HG02938 (cell line): Measurements from ENCODE around the gene RNF212.
"Not testable (repeated sequence)": the region's sequence is repeated elsewhere in the genome, so short reads cannot be mapped to it uniquely, and the experiment has no call there.

ENCODE experiments used
- ATAC-seq: cut with Tn5 transposase; IDR thresholded peaks from one replicate; pipeline ENCODE4 v1.9.1; 2021; ENCODE audit warnings: mild to moderate bottlenecking, moderate library complexity; ENCODE audit not compliant: unreplicated experiment

The RNF212 gene

DNA sequence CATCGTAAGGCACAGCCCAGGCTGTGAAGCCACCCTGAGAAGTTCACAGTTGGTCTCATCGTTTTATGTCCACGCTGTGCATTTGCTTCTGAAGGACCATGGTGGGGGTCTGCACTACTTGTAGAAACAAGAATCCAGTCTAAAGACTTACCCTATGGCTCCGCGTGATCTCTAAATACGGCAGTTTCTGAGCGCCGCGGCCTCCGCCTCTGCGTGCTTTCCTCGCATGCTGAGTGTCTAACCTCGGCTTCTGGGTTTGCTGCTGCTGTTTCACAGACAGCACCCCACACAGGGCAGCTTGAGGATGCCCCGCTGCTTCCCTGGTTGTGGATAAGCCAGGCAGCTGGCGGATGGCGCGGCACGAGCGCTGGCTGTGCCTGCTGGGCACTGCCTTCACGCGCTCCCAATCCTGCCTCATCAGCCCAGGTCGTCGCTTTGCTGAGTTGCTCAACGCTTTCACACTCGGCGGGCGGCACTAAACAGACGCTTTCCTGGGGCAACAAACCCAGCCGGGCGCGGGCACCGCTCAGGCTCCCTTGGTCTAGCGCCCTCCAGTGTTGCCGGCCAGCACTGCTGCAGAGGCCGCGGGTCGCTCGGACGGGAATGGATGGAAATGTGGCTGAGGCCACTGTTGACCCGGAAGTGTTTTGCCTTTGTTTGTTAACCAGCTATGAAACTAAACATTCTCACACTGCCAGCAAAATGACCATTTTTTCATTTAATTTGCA lies 62.7 kb downstream of the RNF212 start:
- no peak for ATAC-seq

DNA sequence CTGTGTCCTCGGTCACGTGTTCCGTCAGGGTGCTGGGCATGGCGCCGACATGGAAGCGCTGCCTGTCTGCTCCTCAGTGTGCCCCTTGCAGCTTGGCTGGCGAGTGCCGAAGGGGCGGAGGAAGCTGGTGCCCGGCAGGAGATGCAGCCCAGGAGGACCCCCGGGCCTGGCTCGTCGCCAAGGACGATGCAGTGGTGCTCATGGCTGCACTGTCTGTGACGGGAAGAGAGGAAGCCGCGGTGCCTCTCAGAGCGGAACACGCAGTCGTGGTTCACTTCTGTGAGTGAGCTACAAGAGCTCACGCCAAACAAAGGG lies 63.8 kb downstream of the RNF212 start:
- ATAC-seq = no peak

DNA sequence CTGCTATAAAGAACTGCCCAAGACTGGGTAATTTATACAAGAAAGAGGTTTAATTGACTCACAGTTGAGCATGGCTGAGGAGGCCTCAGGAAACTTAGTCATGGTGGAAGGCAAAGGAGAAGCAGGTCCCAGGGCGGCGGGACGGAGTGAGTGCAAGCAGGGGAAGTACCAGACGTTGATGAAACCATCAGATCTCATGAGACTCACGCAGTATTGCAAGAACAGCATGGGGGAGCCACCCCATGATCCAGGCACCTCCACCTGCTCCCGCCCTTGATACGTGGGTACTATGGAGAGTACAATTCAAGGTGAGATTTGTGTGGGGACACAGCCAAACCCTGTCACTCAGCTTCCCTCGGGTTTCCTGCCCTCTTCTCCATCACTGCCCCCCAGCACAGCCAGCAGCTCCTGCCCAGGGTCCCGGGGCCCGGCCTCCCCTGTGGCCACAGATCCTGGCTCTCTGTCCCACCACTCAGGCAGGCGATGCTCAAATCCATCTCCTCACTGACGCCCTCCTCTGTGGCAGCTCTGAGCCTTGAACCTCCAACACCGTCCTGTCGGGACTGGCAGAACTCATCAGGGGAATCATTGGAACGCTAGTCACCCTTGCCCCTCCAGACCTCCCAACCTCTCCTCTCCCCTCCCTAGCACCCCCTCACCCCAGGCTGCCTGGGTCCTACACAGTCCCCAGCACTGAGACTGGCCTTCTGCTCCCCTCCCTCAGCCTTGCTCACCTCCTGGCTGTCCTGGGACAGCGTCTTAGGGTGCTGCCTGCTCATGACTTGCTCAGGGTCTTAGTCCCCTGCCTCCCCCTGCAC lies 64.4 kb downstream of the RNF212 start:
- ATAC-seq = no peak

DNA sequence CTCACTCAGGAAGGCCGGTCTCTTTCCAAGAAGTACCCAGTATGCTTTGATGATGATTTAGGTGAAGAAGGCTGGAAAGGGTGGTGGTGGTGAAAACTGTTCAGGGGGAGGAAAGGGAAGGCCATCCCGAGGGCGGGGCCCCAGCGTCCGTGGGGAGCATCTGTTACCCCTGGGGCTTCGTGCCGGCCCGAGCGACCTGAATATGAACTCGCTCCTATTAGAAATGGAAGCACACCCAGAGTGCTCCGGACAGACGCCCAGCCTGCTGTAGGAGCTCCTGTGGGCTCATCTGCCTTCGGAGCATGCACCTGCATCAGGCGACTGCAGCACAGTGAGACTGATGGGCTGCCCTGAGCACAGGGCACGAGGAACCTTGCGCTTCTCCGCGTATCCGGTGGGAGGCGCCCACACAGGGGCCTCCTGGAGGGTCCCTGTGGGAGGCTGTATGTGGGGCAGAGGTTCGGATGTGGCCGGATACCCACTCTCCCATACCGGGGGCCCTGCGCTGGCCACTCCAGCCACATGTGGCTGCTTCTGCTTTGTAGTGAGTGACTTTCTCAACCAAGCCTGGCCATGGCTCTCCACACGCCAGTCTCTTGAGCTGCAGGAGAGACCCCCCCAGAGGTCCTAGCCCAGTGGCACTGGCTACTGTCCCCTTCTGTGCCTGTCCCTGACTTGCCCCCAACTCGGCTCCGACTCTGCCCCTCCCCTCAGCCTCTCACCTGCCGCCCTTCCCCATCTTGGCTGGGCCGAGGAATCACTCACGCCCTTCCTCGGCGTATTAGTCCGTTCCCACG lies 65.2 kb downstream of the RNF212 start:
- no peak for ATAC-seq

DNA sequence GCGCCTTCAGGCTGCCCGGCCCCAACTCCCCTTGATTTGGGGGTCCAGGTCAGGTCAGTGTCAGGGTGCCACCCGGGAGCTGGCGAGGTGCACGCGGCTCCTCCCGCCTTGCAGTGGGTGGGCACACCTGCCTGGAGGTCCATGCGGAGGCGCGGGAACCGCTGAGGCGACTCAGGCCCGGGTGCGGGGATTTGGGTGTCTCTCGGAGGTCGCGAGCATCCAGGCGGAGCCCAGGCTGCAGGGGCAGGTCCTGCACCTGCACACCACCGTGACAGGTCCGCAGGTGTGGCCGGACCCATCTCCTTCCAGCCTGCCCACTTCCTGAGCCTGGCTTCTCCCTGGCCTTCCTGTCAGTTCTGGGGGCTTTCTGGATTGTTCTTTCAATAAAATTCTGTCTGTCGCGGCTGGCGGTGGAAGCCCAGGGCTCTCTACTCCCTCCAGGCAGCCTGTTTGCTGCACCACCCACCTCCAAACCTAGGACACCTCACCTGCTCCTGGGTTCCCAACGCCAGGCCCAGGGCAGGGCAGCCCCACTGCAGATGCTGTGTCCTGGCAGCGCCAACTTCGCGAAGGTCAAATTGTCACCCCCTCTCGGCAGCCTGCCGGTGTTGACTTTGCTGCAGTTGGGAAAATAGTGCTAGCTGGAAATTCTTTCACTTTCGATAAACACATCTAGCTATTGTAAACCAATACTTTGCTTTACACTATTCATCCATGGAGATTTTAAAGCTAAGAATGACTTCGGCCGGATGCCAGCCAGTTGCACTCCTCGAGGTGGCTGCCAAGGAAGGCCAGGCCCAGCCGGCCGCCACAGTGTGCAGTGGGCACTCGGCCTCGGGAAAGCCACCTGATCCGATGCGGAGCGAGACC lies 66.0 kb downstream of the RNF212 start:
- no peak for ATAC-seq

DNA sequence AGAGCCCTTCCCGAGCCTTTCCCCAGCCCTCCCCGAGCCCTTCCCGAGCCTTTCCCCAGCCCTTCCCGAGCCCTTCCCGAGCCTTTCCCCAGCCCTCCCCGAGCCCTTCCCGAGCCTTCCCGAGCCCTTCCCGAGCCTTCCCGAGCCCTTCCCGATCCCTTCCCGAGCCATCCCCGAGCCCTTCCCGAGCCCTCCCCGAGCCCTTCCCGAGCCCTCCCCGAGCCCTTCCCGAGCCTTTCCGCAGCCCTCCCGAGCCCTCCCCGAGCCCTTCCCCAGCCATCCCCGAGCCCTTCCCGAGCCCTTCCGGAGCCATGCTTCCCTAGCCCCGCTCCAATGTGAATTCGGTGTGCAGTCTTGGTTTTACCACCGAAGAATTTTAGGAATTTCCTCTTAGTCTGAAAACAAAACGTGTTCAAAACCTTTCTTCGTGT lies 66.8 kb downstream of the RNF212 start:
- not testable (repeated sequence) for ATAC-seq

DNA sequence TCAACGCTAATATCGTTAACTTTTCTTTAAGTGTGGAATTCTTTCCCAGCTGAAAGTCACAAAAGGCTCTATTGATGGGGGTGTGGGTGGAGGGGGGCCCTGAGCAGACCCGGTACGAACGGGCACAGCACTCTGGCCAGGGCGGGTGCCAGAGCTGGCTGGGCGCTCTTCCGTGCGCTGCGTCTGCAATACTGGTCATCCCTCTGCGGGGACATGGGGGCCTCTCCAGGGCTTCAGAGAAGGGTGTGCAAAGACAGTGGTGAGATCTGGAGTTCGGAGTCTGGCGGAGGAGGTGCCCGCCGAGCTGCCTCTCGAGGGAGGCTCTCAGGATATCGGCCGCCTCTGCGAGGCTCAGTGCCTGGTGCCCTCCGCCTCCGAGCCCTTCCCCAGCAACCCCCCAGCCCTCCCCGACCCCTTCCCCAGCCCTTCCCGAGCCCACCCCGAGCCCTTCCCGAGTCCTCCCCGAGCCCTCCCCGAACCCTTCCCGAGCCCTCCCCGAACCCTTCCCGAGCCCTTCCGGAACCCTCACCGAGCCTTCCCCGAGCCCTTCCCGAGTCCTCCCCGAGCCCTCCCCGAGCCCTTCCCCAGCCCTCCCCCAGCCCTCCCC lies 67.7 kb downstream of the RNF212 start:
- ATAC-seq = no peak

DNA sequence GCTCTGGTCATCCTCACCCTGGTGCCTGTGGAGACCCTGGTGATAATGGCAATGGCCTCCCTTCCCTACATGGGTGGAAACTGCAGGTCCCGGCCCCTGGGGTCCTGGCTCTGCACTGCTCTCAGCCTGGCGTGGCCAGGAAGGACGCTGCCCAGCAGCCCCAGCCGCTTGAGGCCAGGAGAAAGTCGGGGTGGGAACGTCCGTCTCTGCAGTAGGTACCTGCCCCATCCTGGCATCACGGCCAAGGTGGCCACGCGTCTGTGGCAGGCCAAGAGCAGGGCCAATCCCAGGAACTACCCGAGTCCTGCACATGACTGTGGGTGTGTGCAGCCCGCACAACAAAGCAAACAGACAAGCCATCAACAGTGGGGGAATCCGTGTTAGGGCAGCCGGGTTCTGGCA lies 68.2 kb downstream of the RNF212 start:
- no peak for ATAC-seq

DNA sequence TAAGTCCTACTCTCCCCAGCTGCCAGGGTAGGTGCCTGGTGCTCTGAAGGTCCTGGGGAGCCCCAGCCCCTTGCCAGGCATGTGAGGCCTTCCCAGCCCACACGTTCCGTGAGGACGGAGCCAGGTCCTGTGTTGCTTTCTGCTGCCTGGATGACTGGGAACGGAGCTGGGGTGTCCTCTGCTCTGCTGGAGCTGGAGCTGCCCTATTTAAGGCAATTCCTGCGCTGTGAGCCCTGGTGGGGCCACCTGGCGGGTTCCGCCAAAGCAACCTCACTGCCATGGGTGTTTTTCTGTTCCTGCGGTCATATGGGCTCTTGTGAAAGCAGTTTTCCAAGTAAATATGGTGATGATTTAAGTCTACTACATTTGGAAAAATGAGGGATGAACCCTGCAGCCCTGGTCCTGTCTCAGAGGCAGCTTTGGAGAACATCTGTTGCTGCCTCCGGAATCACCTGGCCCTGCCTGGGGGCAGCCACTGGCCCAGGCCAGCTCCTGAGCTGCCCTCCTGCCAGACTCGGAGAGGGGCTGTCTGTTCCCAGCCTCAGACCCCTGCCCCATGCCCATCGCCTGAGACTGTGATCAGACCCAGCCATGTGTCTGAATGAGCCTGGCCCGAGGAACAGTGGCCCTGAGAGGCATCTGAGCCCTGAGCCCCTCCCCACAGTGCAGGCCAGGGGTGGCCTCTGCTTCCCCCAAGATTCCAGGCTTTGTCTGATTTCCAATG lies 68.7 kb downstream of the RNF212 start:
- ATAC-seq = no peak

DNA sequence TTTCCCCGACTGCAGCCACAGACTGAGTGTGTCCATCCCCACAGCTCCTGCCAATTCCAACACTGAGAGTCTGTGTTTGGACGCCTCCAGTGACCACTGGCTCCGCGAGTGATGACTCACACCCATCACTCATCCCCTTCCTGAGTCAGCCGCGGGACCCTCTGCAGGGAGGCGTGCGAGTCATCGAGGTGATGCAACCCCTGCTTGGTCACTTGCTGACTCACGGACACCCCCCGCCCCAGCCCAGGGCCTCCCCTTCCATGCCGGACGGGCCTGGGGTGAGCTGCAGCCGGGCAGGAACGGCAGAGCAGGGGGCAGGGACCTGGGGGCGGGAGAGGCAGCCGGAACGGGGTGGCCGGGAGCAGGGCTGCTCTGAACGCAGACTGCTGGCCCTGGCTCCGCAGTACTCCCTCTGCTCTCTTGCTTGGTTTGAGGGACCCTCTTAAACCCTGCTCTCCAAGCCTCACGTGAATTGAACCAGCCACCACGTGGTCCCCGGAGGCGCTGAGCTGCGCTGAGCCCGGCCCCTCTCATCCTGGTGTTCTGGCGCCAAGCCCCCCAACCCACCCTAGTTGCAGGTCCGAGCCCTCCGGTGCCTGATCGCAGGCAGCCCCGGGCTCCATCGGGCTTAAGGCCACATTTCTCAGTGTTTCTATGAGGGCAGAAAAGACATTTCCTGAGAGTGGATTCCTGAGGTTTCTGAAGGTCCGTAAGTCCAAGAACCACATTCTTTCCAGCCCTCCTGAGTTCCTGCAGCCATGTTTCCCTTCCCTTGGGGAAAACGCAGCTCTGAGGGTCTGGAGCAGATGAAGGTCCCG lies 69.5 kb downstream of the RNF212 start:
- no peak for ATAC-seq

DNA sequence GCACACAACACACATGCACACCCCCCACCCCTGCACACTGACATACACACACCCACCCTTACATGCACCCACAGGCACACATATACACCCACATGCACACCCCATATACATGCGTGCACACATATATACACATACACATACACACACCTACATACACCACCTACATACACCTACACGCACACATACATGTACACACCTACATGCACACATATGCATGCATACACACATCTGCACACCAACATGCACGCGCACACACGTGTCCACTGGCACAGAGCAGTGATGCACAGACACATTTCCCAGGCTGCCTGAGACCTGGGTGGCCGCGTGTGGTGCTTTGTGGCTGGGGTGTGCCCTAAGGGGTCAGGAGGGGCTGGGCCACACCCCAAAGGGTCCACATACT lies 70.2 kb downstream of the RNF212 start:
- no peak for ATAC-seq

DNA sequence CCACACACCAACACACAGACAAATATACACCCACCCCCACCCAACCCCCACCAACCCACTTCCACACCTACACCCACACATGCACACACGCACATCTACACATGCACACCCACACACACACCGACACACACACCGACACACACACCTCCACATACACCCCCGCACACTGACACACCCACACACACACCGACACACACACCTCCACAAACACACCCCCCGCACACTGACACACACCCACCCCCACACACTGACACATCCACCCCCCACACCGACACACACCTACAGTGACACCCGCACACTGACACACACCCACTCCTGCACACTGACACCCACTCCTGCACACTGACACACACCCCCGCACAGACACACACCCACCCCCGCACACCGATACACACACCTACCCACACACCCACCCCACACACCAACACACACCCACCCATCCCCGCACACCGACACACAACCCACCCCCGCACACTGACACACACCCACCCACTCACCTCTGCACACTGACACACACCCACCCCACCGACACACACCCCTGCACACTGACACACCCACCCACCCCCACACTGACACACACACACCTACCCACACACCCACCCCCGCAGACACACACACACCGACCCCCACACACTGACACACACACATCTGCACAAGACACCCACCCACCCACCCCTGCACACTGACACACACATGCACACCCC lies 70.9 kb downstream of the RNF212 start:
- no peak for ATAC-seq

DNA sequence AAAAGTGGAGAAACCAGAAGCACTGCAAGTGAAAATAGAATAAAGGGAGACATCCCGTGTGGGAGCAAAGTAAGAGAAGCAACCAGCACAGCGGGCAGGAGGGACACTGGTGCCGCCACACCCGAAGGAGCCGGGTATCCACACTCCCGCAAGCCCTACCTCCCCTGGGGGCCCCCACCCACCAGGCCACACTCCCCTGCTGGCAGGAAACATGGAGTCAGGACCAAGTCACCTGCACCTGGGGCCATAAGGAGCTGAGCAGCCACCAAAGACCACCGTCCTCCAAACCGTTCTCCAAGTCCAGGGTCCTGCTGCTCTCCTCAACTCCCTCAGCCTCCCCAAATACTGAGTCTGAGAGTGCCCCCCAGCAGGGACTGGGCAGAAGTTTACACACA lies 71.4 kb downstream of the RNF212 start:
- no peak for ATAC-seq

DNA sequence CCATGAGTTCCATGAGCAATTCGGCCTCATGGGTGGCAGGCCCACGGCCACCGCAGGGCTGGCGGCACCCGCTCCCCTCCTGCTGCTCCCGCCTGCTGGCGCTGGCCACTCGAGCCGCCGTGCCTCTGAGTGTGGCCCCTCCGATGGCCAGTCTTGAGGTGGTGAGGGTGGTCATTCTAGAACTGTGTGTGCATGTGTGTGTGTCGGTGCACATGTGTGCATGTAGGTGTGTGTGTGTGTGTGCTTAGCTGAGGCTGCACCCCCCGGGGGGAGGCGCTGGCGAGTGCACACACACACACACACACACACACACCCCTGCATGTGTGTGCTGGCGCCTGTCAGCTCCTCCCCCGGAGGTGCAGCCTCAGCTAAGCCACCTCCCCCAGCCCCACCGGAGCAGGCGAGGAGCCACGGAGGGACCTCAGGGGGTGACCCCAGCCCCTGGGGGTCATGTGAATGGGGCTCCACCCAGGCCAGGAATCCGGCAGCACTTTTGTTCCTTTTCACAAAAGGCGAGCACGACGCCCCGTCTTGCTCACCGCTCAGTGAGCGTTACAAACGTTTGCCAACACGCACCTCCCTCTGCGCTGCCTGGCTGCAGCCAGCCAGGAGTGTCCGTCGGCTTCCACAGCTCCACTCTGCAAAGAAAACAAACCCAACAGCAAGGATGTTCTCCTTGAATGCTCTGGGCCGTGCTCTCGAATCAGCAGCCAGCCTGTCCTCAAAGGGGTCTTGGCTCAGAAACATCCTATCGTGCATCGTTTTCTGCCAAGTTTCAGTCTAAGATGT lies 72.0 kb downstream of the RNF212 start:
- no peak for ATAC-seq

DNA sequence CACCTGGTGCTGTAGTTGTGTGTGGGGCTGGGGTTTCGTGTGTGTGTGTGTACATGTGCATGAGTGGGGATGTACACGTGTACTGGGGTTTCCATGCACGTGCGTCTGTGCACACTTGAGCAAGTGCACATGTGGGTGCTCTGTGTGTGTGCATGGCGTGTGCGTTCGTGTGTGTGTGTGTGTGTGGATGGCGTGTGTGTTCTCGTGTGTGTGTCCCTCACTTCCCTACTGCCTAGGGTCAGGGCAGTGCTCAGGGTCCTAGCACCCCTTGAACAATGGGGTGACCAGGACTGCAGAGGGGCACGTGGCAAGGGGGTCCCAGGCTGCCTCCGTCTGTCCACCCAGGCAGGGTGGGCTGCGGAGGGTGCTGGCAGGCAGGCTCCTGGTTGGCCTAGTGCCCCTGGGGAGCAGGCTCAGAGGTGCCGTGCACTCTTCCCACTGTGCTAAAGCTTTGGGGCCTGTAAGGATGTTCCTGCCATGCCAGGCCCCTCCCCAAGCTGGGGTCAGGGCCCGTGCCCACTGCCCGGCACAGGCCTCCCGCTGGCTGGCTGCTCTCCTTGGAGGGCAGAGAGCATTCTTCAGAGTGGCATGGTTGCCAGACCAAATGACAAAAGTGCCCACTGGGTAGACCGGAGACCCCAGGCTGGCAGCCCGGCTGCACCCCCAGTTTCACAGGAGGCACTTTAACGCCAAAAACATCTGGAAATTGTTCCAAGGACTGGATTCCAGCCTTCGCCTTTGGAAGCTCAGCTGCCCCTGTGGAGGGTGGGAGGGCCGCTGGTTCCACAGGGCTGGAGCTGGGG lies 72.8 kb downstream of the RNF212 start:
- ATAC-seq = no peak

DNA sequence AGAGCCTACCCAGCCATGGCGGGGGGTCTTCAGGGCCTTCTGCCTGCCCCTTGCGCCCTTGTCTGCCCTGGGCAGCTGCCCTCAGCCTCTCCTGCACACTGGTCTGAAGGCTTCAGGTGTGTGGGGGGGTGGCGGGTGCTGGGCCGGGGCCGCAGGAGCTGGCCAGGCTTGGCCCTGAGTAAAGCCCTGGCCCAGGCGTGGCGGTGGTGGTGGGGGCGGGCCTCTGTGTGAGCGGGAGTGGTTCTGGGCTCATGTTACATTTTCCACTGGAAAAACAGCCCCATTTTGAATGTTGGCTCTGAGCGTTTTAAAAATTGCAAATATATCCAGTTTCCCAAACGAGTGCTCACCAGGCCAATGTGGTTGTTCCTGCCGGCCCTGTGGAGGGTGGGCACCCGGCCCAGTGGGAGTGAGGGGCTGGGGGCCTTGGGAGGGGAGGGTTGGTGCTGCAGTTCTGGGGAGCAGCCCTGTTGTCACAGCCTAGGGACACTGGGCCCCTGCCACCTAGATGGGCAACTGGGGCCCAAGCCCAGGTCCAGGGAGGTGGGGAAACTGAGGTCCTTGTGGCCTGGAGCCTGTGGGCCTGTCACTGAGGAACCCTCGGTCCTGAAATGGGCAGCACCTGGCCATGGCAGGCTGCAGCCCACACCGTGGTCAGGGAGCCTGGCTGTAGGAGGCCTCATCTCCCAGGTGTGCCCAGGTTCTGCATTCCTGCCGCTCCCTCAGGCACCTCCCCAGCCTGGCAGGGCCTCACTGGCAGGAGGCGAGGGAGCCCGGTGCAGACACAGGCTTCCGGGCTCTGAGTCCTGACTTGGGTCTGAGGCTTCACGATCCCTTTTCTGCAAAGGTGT lies 73.6 kb downstream of the RNF212 start:
- no peak for ATAC-seq
